ENCODE data around the gene ITGA4.

ITGA4 gene

GRCh38 chr2:181499231-181499630 lies 42.0 kb downstream of the ITGA4 start:
- no peaks in the 10 kb centered on the region for H3K4me1 ChIP-seq (ENCODE audit: control insufficient read depth in 1 of 2, insufficient read depth in 2 of 2, low read length in 2 of 2)
- H3K9me3 ChIP-seq (ENCODE audit: control insufficient read depth in 1 of 2, low read length in 2 of 2), result no peaks in the 10 kb centered on the region
- H3K4me3 ChIP-seq (ENCODE audit: low read depth in 1 of 2, low read length in 2 of 2), result no peak overlapping the region
- H3K27me3 ChIP-seq (ENCODE audit: control insufficient read depth in 1 of 2, insufficient read depth in 2 of 2, low read length in 2 of 2), result no peaks in the 10 kb centered on the region
- H3K36me3 ChIP-seq (ENCODE audit: control insufficient read depth in 1 of 2, insufficient read depth in 2 of 2, low read length in 2 of 2), result peaks cover 2 to 32% of the 10 kb centered on the region in 2 donors
- H3K9ac ChIP-seq (ENCODE audit: low read depth in 1 of 2, low read length in 2 of 2), result no peak overlapping the region
- no peak overlapping the region for H3K27ac ChIP-seq (ENCODE audit: low read depth, low read length)

- H3K9me3 ChIP-seq (ENCODE audit: control insufficient read depth in 1 of 2, low read length in 2 of 2), result no peaks in the 10 kb centered on the region
- no peak overlapping the region for H3K27ac ChIP-seq (ENCODE audit: low read depth, low read length)
- no peak overlapping the region for H3K4me3 ChIP-seq (ENCODE audit: low read depth in 1 of 2, low read length in 2 of 2)
- no peak overlapping the region for H3K9ac ChIP-seq (ENCODE audit: low read depth in 1 of 2, low read length in 2 of 2)
- peaks cover 2 to 32% of the 10 kb centered on the region in 2 donors for H3K36me3 ChIP-seq (ENCODE audit: control insufficient read depth in 1 of 2, insufficient read depth in 2 of 2, low read length in 2 of 2)
- H3K27me3 ChIP-seq (ENCODE audit: control insufficient read depth in 1 of 2, insufficient read depth in 2 of 2, low read length in 2 of 2), result no peaks in the 10 kb centered on the region
- H3K4me1 ChIP-seq (ENCODE audit: control insufficient read depth in 1 of 2, insufficient read depth in 2 of 2, low read length in 2 of 2), result no peaks in the 10 kb centered on the region
These were observed 43.0 kb downstream of the ITGA4 start for GRCh38 chr2:181500201-181500600.

- H3K9ac ChIP-seq (ENCODE audit: low read depth in 1 of 2, low read length in 2 of 2), result no peak overlapping the region
- no peaks in the 10 kb centered on the region for H3K4me1 ChIP-seq (ENCODE audit: control insufficient read depth in 1 of 2, insufficient read depth in 2 of 2, low read length in 2 of 2)
- H3K36me3 ChIP-seq (ENCODE audit: control insufficient read depth in 1 of 2, insufficient read depth in 2 of 2, low read length in 2 of 2), result peaks cover 0 to 4% of the 10 kb centered on the region in 2 donors
- H3K27ac ChIP-seq (ENCODE audit: low read depth, low read length), result no peak overlapping the region
- no peak overlapping the region for H3K4me3 ChIP-seq (ENCODE audit: low read depth in 1 of 2, low read length in 2 of 2)
- no peaks in the 10 kb centered on the region for H3K9me3 ChIP-seq (ENCODE audit: control insufficient read depth in 1 of 2, low read length in 2 of 2)
- no peaks in the 10 kb centered on the region for H3K27me3 ChIP-seq (ENCODE audit: control insufficient read depth in 1 of 2, insufficient read depth in 2 of 2, low read length in 2 of 2)
These were observed 58.5 kb downstream of the ITGA4 start for GRCh38 chr2:181515719-181516118.

GRCh38 chr2:181516992-181517391 lies 59.8 kb downstream of the ITGA4 start:
- Histone ChIP-seq H3K4me3 (ENCODE audit: low read depth in 1 of 2, low read length in 2 of 2) (no peak overlapping the region), H3K4me1 (ENCODE audit: control insufficient read depth in 1 of 2, insufficient read depth in 2 of 2, low read length in 2 of 2) (no peaks in the 10 kb centered on the region), H3K27me3 (ENCODE audit: control insufficient read depth in 1 of 2, insufficient read depth in 2 of 2, low read length in 2 of 2) (no peaks in the 10 kb centered on the region), H3K9ac (ENCODE audit: low read depth in 1 of 2, low read length in 2 of 2) (no peak overlapping the region), H3K36me3 (ENCODE audit: control insufficient read depth in 1 of 2, insufficient read depth in 2 of 2, low read length in 2 of 2) (peaks cover 0 to 4% of the 10 kb centered on the region in 2 donors), H3K27ac (ENCODE audit: low read depth, low read length) (no peak overlapping the region), H3K9me3 (ENCODE audit: control insufficient read depth in 1 of 2, low read length in 2 of 2) (no peaks in the 10 kb centered on the region)

- Histone ChIP-seq H3K27ac (ENCODE audit: low read depth, low read length) (no peak overlapping the region), H3K27me3 (ENCODE audit: control insufficient read depth in 1 of 2, insufficient read depth in 2 of 2, low read length in 2 of 2) (no peaks in the 10 kb centered on the region), H3K9ac (ENCODE audit: low read depth in 1 of 2, low read length in 2 of 2) (no peak overlapping the region), H3K4me3 (ENCODE audit: low read depth in 1 of 2, low read length in 2 of 2) (no peak overlapping the region), H3K4me1 (ENCODE audit: control insufficient read depth in 1 of 2, insufficient read depth in 2 of 2, low read length in 2 of 2) (no peaks in the 10 kb centered on the region), H3K9me3 (ENCODE audit: control insufficient read depth in 1 of 2, low read length in 2 of 2) (no peaks in the 10 kb centered on the region), H3K36me3 (ENCODE audit: control insufficient read depth in 1 of 2, insufficient read depth in 2 of 2, low read length in 2 of 2) (peaks cover 0 to 7% of the 10 kb centered on the region in 2 donors)
These were observed 60.6 kb downstream of the ITGA4 start for GRCh38 chr2:181517685-181518301.

GRCh38 chr2:181520253-181520652 lies 63.1 kb downstream of the ITGA4 start:
- Histone ChIP-seq H3K27me3 (ENCODE audit: control insufficient read depth in 1 of 2, insufficient read depth in 2 of 2, low read length in 2 of 2) (no peaks in the 10 kb centered on the region), H3K4me3 (ENCODE audit: low read depth in 1 of 2, low read length in 2 of 2) (no peak overlapping the region), H3K27ac (ENCODE audit: low read depth, low read length) (no peak overlapping the region), H3K4me1 (ENCODE audit: control insufficient read depth in 1 of 2, insufficient read depth in 2 of 2, low read length in 2 of 2) (no peaks in the 10 kb centered on the region), H3K9me3 (ENCODE audit: control insufficient read depth in 1 of 2, low read length in 2 of 2) (no peaks in the 10 kb centered on the region), H3K36me3 (ENCODE audit: control insufficient read depth in 1 of 2, insufficient read depth in 2 of 2, low read length in 2 of 2) (peaks cover 0 to 4% of the 10 kb centered on the region in 2 donors), H3K9ac (ENCODE audit: low read depth in 1 of 2, low read length in 2 of 2) (no peak overlapping the region)

GRCh38 chr2:181523756-181524155 lies 66.6 kb downstream of the ITGA4 start:
- Histone ChIP-seq H3K36me3 (ENCODE audit: control insufficient read depth in 1 of 2, insufficient read depth in 2 of 2, low read length in 2 of 2) (peaks cover 6 to 13% of the 10 kb centered on the region in 2 donors), H3K9me3 (ENCODE audit: control insufficient read depth in 1 of 2, low read length in 2 of 2) (no peaks in the 10 kb centered on the region), H3K4me3 (ENCODE audit: low read depth in 1 of 2, low read length in 2 of 2) (no peak overlapping the region), H3K4me1 (ENCODE audit: control insufficient read depth in 1 of 2, insufficient read depth in 2 of 2, low read length in 2 of 2) (no peaks in the 10 kb centered on the region), H3K9ac (ENCODE audit: low read depth in 1 of 2, low read length in 2 of 2) (no peak overlapping the region), H3K27me3 (ENCODE audit: control insufficient read depth in 1 of 2, insufficient read depth in 2 of 2, low read length in 2 of 2) (no peaks in the 10 kb centered on the region), H3K27ac (ENCODE audit: low read depth, low read length) (no peak overlapping the region)

GRCh38 chr2:181526014-181526413 lies 68.8 kb downstream of the ITGA4 start:
- peaks cover 6 to 13% of the 10 kb centered on the region in 2 donors for H3K36me3 ChIP-seq (ENCODE audit: control insufficient read depth in 1 of 2, insufficient read depth in 2 of 2, low read length in 2 of 2)
- H3K27me3 ChIP-seq (ENCODE audit: control insufficient read depth in 1 of 2, insufficient read depth in 2 of 2, low read length in 2 of 2), result no peaks in the 10 kb centered on the region

GRCh38 chr2:181527058-181527457 lies 69.9 kb downstream of the ITGA4 start:
- Histone ChIP-seq H3K9me3 (ENCODE audit: control insufficient read depth in 1 of 2, low read length in 2 of 2) (no peaks in the 10 kb centered on the region), H3K36me3 (ENCODE audit: control insufficient read depth in 1 of 2, insufficient read depth in 2 of 2, low read length in 2 of 2) (peaks cover 6 to 13% of the 10 kb centered on the region in 2 donors), H3K4me3 (ENCODE audit: low read depth in 1 of 2, low read length in 2 of 2) (no peak overlapping the region), H3K27ac (ENCODE audit: low read depth, low read length) (no peak overlapping the region), H3K27me3 (ENCODE audit: control insufficient read depth in 1 of 2, insufficient read depth in 2 of 2, low read length in 2 of 2) (no peaks in the 10 kb centered on the region), H3K9ac (ENCODE audit: low read depth in 1 of 2, low read length in 2 of 2) (no peak overlapping the region), H3K4me1 (ENCODE audit: control insufficient read depth in 1 of 2, insufficient read depth in 2 of 2, low read length in 2 of 2) (no peaks in the 10 kb centered on the region)

More at GRCh38 chr2:181526014-181526413, 68.8 kb downstream of the ITGA4 start:
- no peak overlapping the region for H3K4me3 ChIP-seq (ENCODE audit: low read depth in 1 of 2, low read length in 2 of 2)
- no peak overlapping the region for H3K9ac ChIP-seq (ENCODE audit: low read depth in 1 of 2, low read length in 2 of 2)
- no peak overlapping the region for H3K27ac ChIP-seq (ENCODE audit: low read depth, low read length)
- no peaks in the 10 kb centered on the region for H3K4me1 ChIP-seq (ENCODE audit: control insufficient read depth in 1 of 2, insufficient read depth in 2 of 2, low read length in 2 of 2)
- no peaks in the 10 kb centered on the region for H3K9me3 ChIP-seq (ENCODE audit: control insufficient read depth in 1 of 2, low read length in 2 of 2)

- no peaks in the 10 kb centered on the region for H3K27me3 ChIP-seq (ENCODE audit: control insufficient read depth in 1 of 2, insufficient read depth in 2 of 2, low read length in 2 of 2)
- no peaks in the 10 kb centered on the region for H3K4me1 ChIP-seq (ENCODE audit: control insufficient read depth in 1 of 2, insufficient read depth in 2 of 2, low read length in 2 of 2)
- H3K4me3 ChIP-seq (ENCODE audit: low read depth in 1 of 2, low read length in 2 of 2), result no peak overlapping the region
- no peak overlapping the region for H3K9ac ChIP-seq (ENCODE audit: low read depth in 1 of 2, low read length in 2 of 2)
- no peaks in the 10 kb centered on the region for H3K9me3 ChIP-seq (ENCODE audit: control insufficient read depth in 1 of 2, low read length in 2 of 2)
- no peak overlapping the region for H3K27ac ChIP-seq (ENCODE audit: low read depth, low read length)
- peaks cover 6 to 9% of the 10 kb centered on the region in 2 donors for H3K36me3 ChIP-seq (ENCODE audit: control insufficient read depth in 1 of 2, insufficient read depth in 2 of 2, low read length in 2 of 2)
These were observed 71.3 kb downstream of the ITGA4 start for GRCh38 chr2:181528441-181528840.
